Astrocyte (in vitro differentiated cells and primary cell): ENCODE measurements around the gene INPP5F. TPM values are rescaled to one million over a fixed set of nuclear protein-coding genes. Genes with fewer than 3 reads are reported as not detected.

ENCODE experiments used
- DNase-seq: peaks from one replicate; pipeline ENCODE4 v3.0.0-alpha.2; 2010; ENCODE audit warnings: low read depth
- FAIRE-seq: peaks from 2 replicates; lab custom pipeline; 2011; peaks lifted over from hg19 to GRCh38; lab: Jason Lieb, UNC
- H2AFZ ChIP-seq: 2 replicates; pipeline ENCODE4 v1.6.0; 2012; ENCODE audit warnings: low read depth, low read length, inconsistent platforms
- H3K27ac ChIP-seq: 2 replicates; pipeline ENCODE4 v1.5.1; 2011; ENCODE audit warnings: low read depth, low read length, inconsistent platforms
- H3K27me3 ChIP-seq: 2 replicates; pipeline ENCODE4 v1.6.0; 2011; ENCODE audit warnings: low read length, inconsistent platforms; ENCODE audit not compliant: insufficient read depth
- H3K36me3 ChIP-seq: 2 replicates; pipeline ENCODE4 v1.5.1; 2011; ENCODE audit warnings: low read length, inconsistent platforms; ENCODE audit not compliant: insufficient read depth
- H3K4me1 ChIP-seq: 2 replicates; pipeline ENCODE4 v1.5.1; 2011; ENCODE audit warnings: low read length, inconsistent platforms; ENCODE audit not compliant: insufficient read depth
- H3K4me2 ChIP-seq: 2 replicates; pipeline ENCODE4 v1.6.0; 2012; ENCODE audit warnings: low read length, inconsistent platforms
- H3K4me3 ChIP-seq: 2 replicates; pipeline ENCODE4 v1.5.1; 2011; ENCODE audit warnings: low read depth, mild to moderate bottlenecking, low read length, inconsistent platforms; ENCODE audit not compliant: insufficient read depth
- H3K79me2 ChIP-seq: 2 replicates; pipeline ENCODE4 v1.6.0; 2012; ENCODE audit warnings: mild to moderate bottlenecking, low read length, inconsistent platforms; ENCODE audit not compliant: insufficient read depth
- H3K9ac ChIP-seq: 2 replicates; pipeline ENCODE4 v1.6.0; 2012; ENCODE audit warnings: mild to moderate bottlenecking, low read length, inconsistent platforms
- H3K9me3 ChIP-seq: 2 replicates; pipeline ENCODE4 v1.5.1; 2012; ENCODE audit warnings: low read depth, mild to moderate bottlenecking, low read length, inconsistent platforms; ENCODE audit not compliant: insufficient read depth
- H4K20me1 ChIP-seq: 2 replicates; pipeline ENCODE4 v1.6.0; 2012; ENCODE audit warnings: low read length, inconsistent platforms; ENCODE audit not compliant: insufficient read depth
- H3K27ac Mint-ChIP-seq: one replicate; pipeline ENCODE4 v1.8.0; 2021; ENCODE audit warnings: mild to moderate bottlenecking, mixed read lengths; ENCODE audit not compliant: unreplicated experiment
- H3K27me3 Mint-ChIP-seq: one replicate; pipeline ENCODE4 v1.8.0; 2021; ENCODE audit warnings: low read depth, mixed read lengths; ENCODE audit not compliant: unreplicated experiment
- H3K36me3 Mint-ChIP-seq: one replicate; pipeline ENCODE4 v1.8.0; 2021; ENCODE audit warnings: low read depth, mixed read lengths; ENCODE audit not compliant: unreplicated experiment
- H3K4me1 Mint-ChIP-seq: one replicate; pipeline ENCODE4 v1.8.0; 2021; ENCODE audit warnings: low read depth, mixed read lengths; ENCODE audit not compliant: unreplicated experiment
- H3K4me3 Mint-ChIP-seq: one replicate; pipeline ENCODE4 v1.8.0; 2021; ENCODE audit warnings: mild to moderate bottlenecking, moderate library complexity, mixed read lengths; ENCODE audit not compliant: unreplicated experiment
- H3K9me3 Mint-ChIP-seq: one replicate; pipeline ENCODE4 v1.8.0; 2021; ENCODE audit warnings: mild to moderate bottlenecking, mixed read lengths; ENCODE audit not compliant: unreplicated experiment
- CTCF ChIP-seq: IDR thresholded peaks from 2 replicates; pipeline ENCODE4 v1.5.1; 2011; ENCODE audit warnings: low read depth, mild to moderate bottlenecking, inconsistent platforms, low read length, moderate library complexity; ENCODE audit not compliant: insufficient read depth
- EZH2 ChIP-seq: IDR thresholded peaks from 2 replicates; pipeline ENCODE4 v1.6.1; 2012; ENCODE audit warnings: mild to moderate bottlenecking, low read length, inconsistent platforms; ENCODE audit not compliant: insufficient read depth
- total RNA-seq: library from RNA; stranded (reverse); gene quantifications from 2 replicates; pipeline ENCODE4 v1.2.1, GENCODE V29; 2021

INPP5F gene
- total RNA-seq, 1 donor from 2014 or later: 101 TPM

DNA sequence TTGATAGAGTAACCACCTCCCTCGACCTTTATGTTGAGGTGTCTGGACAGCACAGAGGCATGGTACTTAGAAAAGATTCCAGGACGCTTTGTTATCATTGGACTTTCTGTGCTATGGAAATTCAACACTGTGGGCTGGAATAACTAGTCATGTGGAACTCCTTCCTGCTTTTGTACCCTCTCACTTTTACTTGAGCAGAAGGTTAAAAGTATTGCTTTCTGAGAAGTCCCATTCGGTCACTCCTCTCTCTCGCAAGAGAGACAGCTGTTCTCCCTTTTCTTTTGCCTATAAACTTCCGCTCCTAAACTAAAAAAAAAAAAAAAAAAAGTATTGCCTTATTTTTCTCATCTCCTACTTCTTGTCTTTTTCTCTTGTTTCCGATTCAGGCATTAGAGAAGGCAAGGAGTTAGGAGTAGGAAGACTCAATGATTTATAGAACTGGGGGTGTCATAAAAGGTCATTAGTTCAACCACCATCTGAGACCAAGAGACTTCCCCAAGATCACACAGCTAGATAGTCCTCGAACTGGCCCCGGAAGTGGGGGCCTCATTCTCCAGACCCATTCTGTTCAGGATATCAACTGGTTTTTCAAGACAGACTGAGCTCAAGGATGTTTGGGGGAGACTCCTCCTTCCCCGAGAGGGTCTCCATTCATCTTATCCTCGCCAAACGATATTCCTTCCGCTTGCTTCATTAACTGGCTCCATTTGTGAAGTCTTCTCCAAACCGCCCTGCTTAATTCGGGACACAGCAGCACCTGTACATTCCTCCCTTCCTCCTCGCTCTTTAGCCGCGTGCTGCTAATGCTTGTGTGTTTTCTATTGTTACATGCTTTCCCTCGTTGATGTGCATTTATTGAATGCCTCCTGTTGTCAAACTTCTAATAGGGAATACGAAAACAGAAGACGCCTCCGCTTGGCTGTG lies 995 bp upstream of the INPP5F start:
- TF ChIP-seq EZH2: no peak
- TF ChIP-seq CTCF: no peak
- Mint-ChIP-seq H3K27me3 (no peaks in the 10 kb centered on the region), H3K9me3 (no peaks in the 10 kb centered on the region), H3K27ac (peak overlapping the region; percentile 49), H3K4me1 (peaks cover 29% of the 10 kb centered on the region), H3K4me3 (peak overlapping the region; percentile 70), H3K36me3 (no peaks in the 10 kb centered on the region)
- no peaks in the 10 kb centered on the region for H3K9me3 ChIP-seq
- DNase-seq (peak; percentile 33), FAIRE-seq (no peak)
- peaks cover 17% of the 10 kb centered on the region for H3K4me1 ChIP-seq
- H2AFZ ChIP-seq: peak overlapping the region; percentile 82
- peak overlapping the region; percentile 83 for H3K4me2 ChIP-seq
- no peaks in the 10 kb centered on the region for H3K27me3 ChIP-seq
- peaks cover 35% of the 10 kb centered on the region for H3K79me2 ChIP-seq
- peak overlapping the region; percentile 58 for H3K4me3 ChIP-seq
- H3K27ac ChIP-seq: peak overlapping the region; percentile 71
- no peaks in the 10 kb centered on the region for H3K36me3 ChIP-seq
- peaks cover 5% of the 10 kb centered on the region for H4K20me1 ChIP-seq
- peak overlapping the region; percentile 85 for H3K9ac ChIP-seq

DNA sequence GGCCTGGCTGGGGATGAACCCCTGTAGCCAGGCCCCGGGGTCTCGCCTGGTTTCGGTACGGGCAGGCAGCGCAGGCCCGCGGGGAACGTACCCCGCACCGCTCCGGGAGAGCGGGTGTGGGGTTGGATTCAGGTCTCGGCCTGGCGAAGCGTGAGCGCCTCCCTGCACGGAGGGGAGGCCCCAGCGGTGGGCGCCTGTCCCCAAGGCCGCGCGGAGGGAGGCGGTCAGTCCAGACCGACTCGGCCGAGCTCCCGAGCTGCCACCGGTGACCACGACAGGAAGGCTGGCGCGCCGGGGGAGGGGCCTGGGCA lies 378 bp upstream of the INPP5F start:
- Mint-ChIP-seq H3K36me3 (no peaks in the 10 kb centered on the region), H3K27me3 (no peaks in the 10 kb centered on the region), H3K4me1 (peaks cover 29% of the 10 kb centered on the region), H3K4me3 (peak overlapping the region; percentile 70), H3K27ac (peak overlapping the region; percentile 49), H3K9me3 (no peaks in the 10 kb centered on the region)
- FAIRE-seq (no peak), DNase-seq (no peak)
- Histone ChIP-seq H3K4me2 (peak overlapping the region; percentile 83), H3K4me1 (peaks cover 17% of the 10 kb centered on the region), H2AFZ (peak overlapping the region; percentile 82), H3K27ac (peak overlapping the region; percentile 71), H4K20me1 (peaks cover 5% of the 10 kb centered on the region), H3K9me3 (no peaks in the 10 kb centered on the region), H3K79me2 (peaks cover 35% of the 10 kb centered on the region), H3K36me3 (no peaks in the 10 kb centered on the region), H3K9ac (peak overlapping the region; percentile 85), H3K27me3 (no peaks in the 10 kb centered on the region), H3K4me3 (peak overlapping the region; percentile 58)
- TF ChIP-seq CTCF (no peak), EZH2 (no peak)
